ENCODE data around the gene LMX1B. TPM values are rescaled to one million over a fixed set of nuclear protein-coding genes. Genes with fewer than 3 reads are reported as not detected.

Gene LMX1B
- total and polyA plus RNA-seq, 2 of the 4 experiments (the other 2 are of a cell fraction): not detected

GRCh38 chr9:126700296-126700695 is 86.6 kb downstream of the LMX1B start:
- Histone ChIP-seq H3K23ac (ENCODE audit: low read depth, low read length) (no peak overlapping the region), H3K14ac (replicated peaks; ENCODE audit: low read depth, low read length) (no peak overlapping the region), H3K4ac (ENCODE audit: low read depth, low read length) (no peak overlapping the region), H3K4me3 (ENCODE audit: insufficient read depth, low read depth, low read length) (no peak overlapping the region), H2BK120ac (ENCODE audit: low read depth, low read length) (no peak overlapping the region), H2AK5ac (ENCODE audit: low read depth, low read length) (no peak overlapping the region), H3K9me1 (ENCODE audit: insufficient read depth, low read length) (no peaks in the 10 kb centered on the region), H4K91ac (ENCODE audit: insufficient read depth, low read depth, low read length) (no peak overlapping the region), H2AFZ (replicated peaks; ENCODE audit: low read length, poor library complexity) (no peak overlapping the region), H4K5ac (ENCODE audit: low read depth, low read length) (no peak overlapping the region), H3K27me3 (ENCODE audit: control insufficient read depth, insufficient read depth, low read length) (peaks cover 45% of the 10 kb centered on the region), H3K4me2 (ENCODE audit: low read depth, low read length) (no peak overlapping the region), H3K18ac (ENCODE audit: low read depth, low read length) (no peak overlapping the region), H3K9ac (ENCODE audit: low read depth, low read length) (no peak overlapping the region), H4K8ac (ENCODE audit: low read depth in 2 of 2, low read length in 2 of 2) (no peak overlapping the region), H3K79me1 (ENCODE audit: low read depth in 1 of 2, low read length in 2 of 2) (no peaks in the 10 kb centered on the region), H4K20me1 (ENCODE audit: insufficient read depth, low read length) (no peaks in the 10 kb centered on the region; the same call in 1 of the 2 replicates), H2BK5ac (ENCODE audit: low read depth, low read length, poor library complexity, severe bottlenecking) (no peak overlapping the region), H3K4me1 (ENCODE audit: control insufficient read depth, insufficient read depth, low read length) (no peaks in the 10 kb centered on the region; the same call in 1 of the 2 replicates), H3K27ac (ENCODE audit: insufficient read depth, low read length) (no peak overlapping the region), H2BK20ac (ENCODE audit: low read depth, low read length) (no peak overlapping the region), H3K56ac (ENCODE audit: extremely low read depth, insufficient read depth, low read length) (no peak overlapping the region), H2BK15ac (ENCODE audit: low read depth, low read length) (no peak overlapping the region), H3K9me3 (ENCODE audit: control insufficient read depth, insufficient read depth, low read length) (no peaks in the 10 kb centered on the region), H2AK9ac (replicated peaks; ENCODE audit: low read depth, low read length, poor library complexity) (no peak overlapping the region), H3K36me3 (ENCODE audit: control insufficient read depth, insufficient read depth, low read length) (no peaks in the 10 kb centered on the region)
- DNase-seq (no peak), ATAC-seq (ENCODE audit: low read depth) (no peak)
- no CpG with 5 or more reads among the region's 10 CpGs for WGBS, 2 experiments (ENCODE audit: extremely low coverage in 2 of 2, insufficient read length in 1 of 2)
- POLR2A ChIA-PET (ENCODE audit: unreplicated experiment): no interaction called here
- dilution Hi-C loops (cut with HindIII; ENCODE audit: low sequenced_read_pairs, unreplicated experiment) (no loop called here), intact Hi-C loops (cut with micrococcal nuclease) (no loop called here), in situ Hi-C loops (cut with MboI; ENCODE audit: low sequenced_read_pairs) (no loop called here)
- BruUV-seq (replicated peaks): no TSS peak
- CTCF ChIA-PET: no interaction called here
- TF ChIP-seq MXI1 (IDR thresholded peaks at IDR 0.05; ENCODE audit: borderline replicate concordance, low read depth, low read length) (no peak), RCOR1 (IDR thresholded peaks at IDR 0.05; ENCODE audit: insufficient replicate concordance, low read length) (no peak), RAD21 (IDR thresholded peaks at IDR 0.05; ENCODE audit: low read length) (no peak), CHD1 (IDR thresholded peaks at IDR 0.05; ENCODE audit: low read depth, low read length) (no peak), CEBPB (IDR thresholded peaks at IDR 0.05; ENCODE audit: low read depth, low read length) (no peak), RFX5 (IDR thresholded peaks at IDR 0.05; ENCODE audit: low read depth, low read length) (no peak), MAFK (IDR thresholded peaks at IDR 0.05; ENCODE audit: low read depth, low read length) (no peak), NFE2L2 (IDR thresholded peaks at IDR 0.05; ENCODE audit: low read depth, low read length) (no peak), POLR2A (IDR thresholded peaks at IDR 0.05; ENCODE audit: low read depth, low read length) (no peak), BHLHE40 (IDR thresholded peaks at IDR 0.05; ENCODE audit: low read depth, low read length) (no peak), SMC3 (IDR thresholded peaks at IDR 0.05; ENCODE audit: low read depth, low read length) (no peak), FOS (IDR thresholded peaks at IDR 0.05; ENCODE audit: low read depth, low read length) (no peak), MAZ (IDR thresholded peaks at IDR 0.05; ENCODE audit: borderline replicate concordance, low read depth, low read length) (no peak)
- TF ChIP-seq, protein P1, sequence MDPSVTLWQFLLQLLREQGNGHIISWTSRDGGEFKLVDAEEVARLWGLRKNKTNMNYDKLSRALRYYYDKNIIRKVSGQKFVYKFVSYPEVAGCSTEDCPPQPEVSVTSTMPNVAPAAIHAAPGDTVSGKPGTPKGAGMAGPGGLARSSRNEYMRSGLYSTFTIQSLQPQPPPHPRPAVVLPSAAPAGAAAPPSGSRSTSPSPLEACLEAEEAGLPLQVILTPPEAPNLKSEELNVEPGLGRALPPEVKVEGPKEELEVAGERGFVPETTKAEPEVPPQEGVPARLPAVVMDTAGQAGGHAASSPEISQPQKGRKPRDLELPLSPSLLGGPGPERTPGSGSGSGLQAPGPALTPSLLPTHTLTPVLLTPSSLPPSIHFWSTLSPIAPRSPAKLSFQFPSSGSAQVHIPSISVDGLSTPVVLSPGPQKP (IDR thresholded peaks at IDR 0.05; ENCODE audit: borderline replicate concordance, low read depth, low read length): no peak
- TF ChIP-seq, protein P2, sequence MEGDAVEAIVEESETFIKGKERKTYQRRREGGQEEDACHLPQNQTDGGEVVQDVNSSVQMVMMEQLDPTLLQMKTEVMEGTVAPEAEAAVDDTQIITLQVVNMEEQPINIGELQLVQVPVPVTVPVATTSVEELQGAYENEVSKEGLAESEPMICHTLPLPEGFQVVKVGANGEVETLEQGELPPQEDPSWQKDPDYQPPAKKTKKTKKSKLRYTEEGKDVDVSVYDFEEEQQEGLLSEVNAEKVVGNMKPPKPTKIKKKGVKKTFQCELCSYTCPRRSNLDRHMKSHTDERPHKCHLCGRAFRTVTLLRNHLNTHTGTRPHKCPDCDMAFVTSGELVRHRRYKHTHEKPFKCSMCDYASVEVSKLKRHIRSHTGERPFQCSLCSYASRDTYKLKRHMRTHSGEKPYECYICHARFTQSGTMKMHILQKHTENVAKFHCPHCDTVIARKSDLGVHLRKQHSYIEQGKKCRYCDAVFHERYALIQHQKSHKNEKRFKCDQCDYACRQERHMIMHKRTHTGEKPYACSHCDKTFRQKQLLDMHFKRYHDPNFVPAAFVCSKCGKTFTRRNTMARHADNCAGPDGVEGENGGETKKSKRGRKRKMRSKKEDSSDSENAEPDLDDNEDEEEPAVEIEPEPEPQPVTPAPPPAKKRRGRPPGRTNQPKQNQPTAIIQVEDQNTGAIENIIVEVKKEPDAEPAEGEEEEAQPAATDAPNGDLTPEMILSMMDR (conservative IDR thresholded peaks at IDR 0.05; ENCODE audit: low read depth, low read length): no peak
- TF ChIP-seq, protein P3, sequence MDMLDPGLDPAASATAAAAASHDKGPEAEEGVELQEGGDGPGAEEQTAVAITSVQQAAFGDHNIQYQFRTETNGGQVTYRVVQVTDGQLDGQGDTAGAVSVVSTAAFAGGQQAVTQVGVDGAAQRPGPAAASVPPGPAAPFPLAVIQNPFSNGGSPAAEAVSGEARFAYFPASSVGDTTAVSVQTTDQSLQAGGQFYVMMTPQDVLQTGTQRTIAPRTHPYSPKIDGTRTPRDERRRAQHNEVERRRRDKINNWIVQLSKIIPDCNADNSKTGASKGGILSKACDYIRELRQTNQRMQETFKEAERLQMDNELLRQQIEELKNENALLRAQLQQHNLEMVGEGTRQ (IDR thresholded peaks at IDR 0.05; ENCODE audit: low read depth, low read length): no peak

Data from IMR-90 (cell line).